Ovary (tissue), 3 donors: ENCODE results near the gene IFT81.

Experiments used
- EP300 ChIP-seq: sonication (generic); formaldehyde crosslinking; IDR thresholded peaks from one replicate; pipeline ENCODE4 v1.6.1; 2017; ENCODE audit warnings: antibody characterized with exemption
- POLR2A ChIP-seq: fragments of 450-650 bp; IDR thresholded peaks from one replicate; pipeline ENCODE4 v1.6.1; 2017; ENCODE audit warnings: antibody characterized with exemption, mild to moderate bottlenecking, moderate library complexity
- TF ChIP-seq, protein P1 (sequence below), 3 donors: fragments of 450-650 bp in 2 of 3; fragments of 200-600 bp in 1 of 3; IDR thresholded peaks; one replicate each; pipeline versions ENCODE4 v1.5.1 to v1.8.0; 2016 to 2022; ENCODE audit warnings: antibody characterized with exemption in 3 of 3, mild to moderate bottlenecking in 1 of 3
- donor health status: DM: no; HTN: no; CAD: no.

DNA sequence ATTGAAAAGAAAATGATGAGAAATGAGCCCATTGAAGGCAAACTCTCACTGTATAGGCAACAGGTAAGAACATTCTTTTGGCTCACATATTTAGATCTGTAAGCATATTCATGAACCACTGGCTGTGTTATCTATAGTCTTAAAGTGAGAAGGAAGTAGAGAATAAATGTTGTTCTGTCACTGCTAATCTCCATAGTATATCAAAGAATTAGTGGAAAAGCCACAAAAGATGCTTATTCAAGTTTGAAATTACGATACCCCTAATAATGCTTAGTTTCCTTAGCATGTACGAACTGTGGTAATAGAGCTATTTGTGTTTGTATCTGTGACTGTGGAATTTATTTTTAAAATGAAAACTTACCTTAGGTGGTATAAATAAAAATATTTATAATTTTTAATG is 22.8 kb downstream of the IFT81 start:
- TF ChIP-seq, protein P1, sequence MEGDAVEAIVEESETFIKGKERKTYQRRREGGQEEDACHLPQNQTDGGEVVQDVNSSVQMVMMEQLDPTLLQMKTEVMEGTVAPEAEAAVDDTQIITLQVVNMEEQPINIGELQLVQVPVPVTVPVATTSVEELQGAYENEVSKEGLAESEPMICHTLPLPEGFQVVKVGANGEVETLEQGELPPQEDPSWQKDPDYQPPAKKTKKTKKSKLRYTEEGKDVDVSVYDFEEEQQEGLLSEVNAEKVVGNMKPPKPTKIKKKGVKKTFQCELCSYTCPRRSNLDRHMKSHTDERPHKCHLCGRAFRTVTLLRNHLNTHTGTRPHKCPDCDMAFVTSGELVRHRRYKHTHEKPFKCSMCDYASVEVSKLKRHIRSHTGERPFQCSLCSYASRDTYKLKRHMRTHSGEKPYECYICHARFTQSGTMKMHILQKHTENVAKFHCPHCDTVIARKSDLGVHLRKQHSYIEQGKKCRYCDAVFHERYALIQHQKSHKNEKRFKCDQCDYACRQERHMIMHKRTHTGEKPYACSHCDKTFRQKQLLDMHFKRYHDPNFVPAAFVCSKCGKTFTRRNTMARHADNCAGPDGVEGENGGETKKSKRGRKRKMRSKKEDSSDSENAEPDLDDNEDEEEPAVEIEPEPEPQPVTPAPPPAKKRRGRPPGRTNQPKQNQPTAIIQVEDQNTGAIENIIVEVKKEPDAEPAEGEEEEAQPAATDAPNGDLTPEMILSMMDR (IDR thresholded peaks at IDR 0.05), result no peak
- no peak for TF ChIP-seq EP300
- no peak for TF ChIP-seq POLR2A
